Ishikawa (cell line): ENCODE measurements around the gene FEM1B.

Experiments
- CEBPB ChIP-seq: IDR thresholded peaks from 2 replicates; pipeline ENCODE4 v1.6.1; 2012
- EGR1 ChIP-seq: IDR thresholded peaks from 2 replicates; pipeline ENCODE4 v1.6.1; 2012
- EP300 ChIP-seq: IDR thresholded peaks from 2 replicates; pipeline ENCODE4 v1.6.1; 2012; ENCODE audit warnings: borderline replicate concordance
- FOXM1 ChIP-seq: IDR thresholded peaks from 2 replicates; pipeline ENCODE4 v1.6.1; 2012; ENCODE audit warnings: low read depth, borderline replicate concordance
- RAD21 ChIP-seq: IDR thresholded peaks from 2 replicates; pipeline ENCODE4 v1.6.1; 2012; ENCODE audit warnings: low read depth
- YY1 ChIP-seq: IDR thresholded peaks from 2 replicates; pipeline ENCODE4 v1.6.1; 2012; ENCODE audit warnings: low read depth
- TF ChIP-seq, protein P1 (sequence below): IDR thresholded peaks from 2 replicates; pipeline ENCODE4 v1.6.1; 2012

DNA sequence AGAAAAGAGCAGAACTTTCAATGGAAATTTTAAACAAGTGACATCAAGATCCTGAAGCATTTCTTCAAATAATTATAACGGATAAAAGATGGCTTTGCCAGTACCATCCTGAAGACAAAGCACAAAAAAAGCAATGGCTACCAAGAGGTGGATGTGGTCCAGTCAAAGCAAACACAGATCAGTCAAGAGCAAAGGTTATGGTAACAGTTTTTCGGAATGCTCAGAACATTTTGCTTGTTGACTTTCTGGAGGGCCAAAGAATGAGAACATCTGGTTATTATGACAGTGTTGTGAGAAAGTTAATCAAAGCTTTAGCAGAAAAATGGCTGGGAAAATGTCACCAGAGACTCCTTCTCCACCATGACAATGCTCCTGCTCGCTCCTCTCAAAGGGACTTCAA is 31.5 kb downstream of the FEM1B start:
- no peak for TF ChIP-seq EP300
- no peak for TF ChIP-seq CEBPB
- no peak for TF ChIP-seq FOXM1
- TF ChIP-seq, protein P1, sequence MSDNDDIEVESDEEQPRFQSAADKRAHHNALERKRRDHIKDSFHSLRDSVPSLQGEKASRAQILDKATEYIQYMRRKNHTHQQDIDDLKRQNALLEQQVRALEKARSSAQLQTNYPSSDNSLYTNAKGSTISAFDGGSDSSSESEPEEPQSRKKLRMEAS, result no peak
- no peak for TF ChIP-seq EGR1
- no peak for TF ChIP-seq RAD21
- TF ChIP-seq YY1, result no peak
